HepG2 (cell line): ENCODE measurements around the gene SFI1. TPM values are rescaled to one million over a fixed set of nuclear protein-coding genes. Genes with fewer than 3 reads are reported as not detected.

Source experiments
- AKNA ChIP-seq: sonication (generic); formaldehyde crosslinking; IDR thresholded peaks from 2 replicates; pipeline ENCODE4 v1.4.0; 2020; ENCODE audit warnings: missing genetic modification reagents, borderline replicate concordance
- FOXC1 ChIP-seq: sonication (generic); formaldehyde crosslinking; IDR thresholded peaks from 2 replicates; pipeline ENCODE4 v1.8.0; 2022; ENCODE audit warnings: mild to moderate bottlenecking, missing genetic modification reagents, borderline replicate concordance
- MATR3 ChIP-seq: sonication (generic); formaldehyde crosslinking; IDR thresholded peaks from 2 replicates; pipeline ENCODE4 v1.4.0; 2020; ENCODE audit warnings: missing genetic modification reagents
- NFATC3 ChIP-seq: sonication (generic); formaldehyde crosslinking; IDR thresholded peaks from 2 replicates; pipeline ENCODE4 v1.5.1; 2020; ENCODE audit warnings: mild to moderate bottlenecking, missing genetic modification reagents
- POGK ChIP-seq: sonication (generic); formaldehyde crosslinking; conservative IDR thresholded peaks from 2 replicates; pipeline ENCODE4 v1.8.0; 2022; ENCODE audit warnings: mild to moderate bottlenecking, moderate library complexity, missing genetic modification reagents
- polyA plus RNA-seq, 8 experiments: library from polyadenylated mRNA; depleted of rRNA in 3 of 8; stranded (reverse) in 7 of 8; unstranded in 1 of 8; fragments of >200 nt; fragmentation: Illumina TruSeq in 4 of 8; extraction: Trizol in 4 of 8; gene quantifications; 2 replicates each; pipeline versions ENCODE4 v1.2.1 to v1.2.3, GENCODE V29; 2011 to 2016; ENCODE audit warnings: low read depth in 4 of 8, missing spikeins in 1 of 8, mixed read lengths in 1 of 8; ENCODE audit not compliant: insufficient read depth in 1 of 8
- total RNA-seq, 5 experiments: library from RNA; depleted of rRNA; stranded (reverse); fragments of >200 nt; fragmentation: Illumina TruSeq; extraction: Trizol; gene quantifications; 2 replicates each; pipeline ENCODE4 v1.2.3, GENCODE V29; 2016; ENCODE audit warnings: low read depth in 1 of 5
- TF ChIP-seq, protein P1 (sequence below): sonication (generic); formaldehyde crosslinking; IDR thresholded peaks from 2 replicates; pipeline ENCODE4 v1.8.0; 2022; ENCODE audit warnings: missing genetic modification reagents, low read depth, mild to moderate bottlenecking, borderline replicate concordance

The SFI1 gene
- total and polyA plus RNA-seq, 2 of the 13 experiments (the other 11 are each of a cell fraction or from before 2014, with no cell fraction given) = 20.5 to 40.1 TPM

- no peak for TF ChIP-seq FOXC1
- TF ChIP-seq MATR3 (CRISPR knock-in tag) = no peak
- TF ChIP-seq, protein P1, sequence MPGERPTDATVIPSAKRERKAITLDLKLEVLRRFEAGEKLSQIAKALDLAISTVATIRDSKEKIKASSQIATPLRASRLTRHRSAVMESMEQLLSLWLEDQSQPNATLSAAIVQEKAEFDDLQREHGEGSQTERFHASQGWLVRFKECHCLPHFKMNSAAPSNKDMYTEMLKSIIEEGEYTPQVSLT (CRISPR knock-in tag) = no peak
- TF ChIP-seq NFATC3 (CRISPR knock-in tag) = no peak
- no peak for TF ChIP-seq POGK (CRISPR knock-in tag)
- no peak for TF ChIP-seq AKNA
Measured at GRCh38 chr22:31654408-31654807, 158.1 kb downstream of the SFI1 start (continued).
